Upper lobe of left lung (tissue), 6 donors: ENCODE results near the gene TRIM44. TPM values are rescaled to one million over a fixed set of nuclear protein-coding genes. Genes with fewer than 3 reads are reported as not detected.
A peak's percentile ranks its signal among the peaks of the same experiment; 100 is the strongest.

Source experiments
- ATAC-seq, 2 donors: fragments of 200-7000 bp; cut with Tn5 transposase; one replicate each; pipeline ENCODE4 v1.9.1; 2022; ENCODE audit warnings: mild to moderate bottlenecking in 2 of 2, moderate library complexity in 2 of 2; ENCODE audit not compliant: low FRiP score in 2 of 2
- DNase-seq, 2 donors: peaks; one replicate each; pipeline ENCODE4 v3.0.0-alpha.2; 2019 to 2020
- H3K27ac ChIP-seq, 4 donors: fragments of 200-600 bp; sonication (generic); one replicate each; pipeline ENCODE4 v1.5.1; 2016 to 2019
- H3K27me3 ChIP-seq, 4 donors: fragments of 200-600 bp; sonication (generic); one replicate each; pipeline ENCODE4 v1.5.1; 2017 to 2019
- H3K36me3 ChIP-seq, 4 donors: fragments of 200-600 bp; sonication (generic); one replicate each; pipeline ENCODE4 v1.5.1; 2016 to 2019
- H3K4me1 ChIP-seq, 4 donors: fragments of 200-600 bp; sonication (generic); one replicate each; pipeline ENCODE4 v1.5.1; 2018 to 2019
- H3K4me3 ChIP-seq, 4 donors: fragments of 200-600 bp; sonication (generic); one replicate each; pipeline ENCODE4 v1.5.1; 2017 to 2019; ENCODE audit warnings: mild to moderate bottlenecking in 2 of 4, moderate library complexity in 1 of 4
- H3K9me3 ChIP-seq, 4 donors: fragments of 200-600 bp; sonication (generic); one replicate each; pipeline ENCODE4 v1.5.1; 2018 to 2019
- CTCF ChIP-seq, 6 experiments: fragments of 450-650 bp in 4 of 6; fragments of 200-600 bp in 2 of 6; sonication (generic) in 2 of 6; IDR thresholded peaks; one replicate each; pipeline ENCODE4 v1.5.1; 2016 to 2019; ENCODE audit warnings: antibody characterized with exemption in 6 of 6
- EP300 ChIP-seq, 4 donors: sonication (generic); formaldehyde crosslinking; IDR thresholded peaks; one replicate each; pipeline ENCODE4 v1.5.1; 2017; ENCODE audit warnings: antibody characterized with exemption in 4 of 4, control low read depth in 2 of 4
- POLR2A ChIP-seq, 4 donors: fragments of 450-650 bp; IDR thresholded peaks; one replicate each; pipeline ENCODE4 v1.5.1; 2016 to 2017; ENCODE audit warnings: antibody characterized with exemption in 4 of 4, mild to moderate bottlenecking in 2 of 4
- POLR2AphosphoS5 ChIP-seq, 2 donors: sonication (generic); formaldehyde crosslinking; IDR thresholded peaks; one replicate each; pipeline ENCODE4 v1.5.1; 2017; ENCODE audit warnings: antibody characterized with exemption in 2 of 2
- WGBS, 2 donors: methylation state at CpG; one replicate each; pipeline ENCODE4 v1.1.5; 2017 to 2018; 5-methylcytosine and 5-hydroxymethylcytosine counted together
- total RNA-seq, 6 donors: library from RNA; depleted of rRNA in 4 of 6; stranded (reverse); fragments of >200 nt in 4 of 6; gene quantifications; one replicate each; pipeline versions ENCODE4 v1.1.0 to v1.2.1, GENCODE V29; 2016 to 2021
- donor health status: DM: no; HTN: no; CAD: no; lungs with moderate emphysema.
- donor health status: DM: no; HTN: yes; CAD: no; lungs with severe emphysema.

Gene TRIM44
- total RNA-seq, 6 donors from 2014 or later = 48.9 to 133 (median 64.0) TPM

GRCh38 chr11:35680506-35680905, 17.9 kb downstream of the TRIM44 start:
- H3K27me3 ChIP-seq = no peaks in the 10 kb centered on the region
- no peak overlapping the region for H3K4me3 ChIP-seq
- peaks cover 0 to 5% (median 1%) of the 10 kb centered on the region in 4 donors for H3K36me3 ChIP-seq
- DNase-seq (no peak), ATAC-seq (no peak)
- H3K27ac ChIP-seq = no peak overlapping the region
- TF ChIP-seq CTCF (IDR thresholded peaks at IDR 0.05) = no peak
- TF ChIP-seq EP300 (IDR thresholded peaks at IDR 0.05) = no peak
- no peak for TF ChIP-seq POLR2A (IDR thresholded peaks at IDR 0.05)
- TF ChIP-seq POLR2AphosphoS5 (IDR thresholded peaks at IDR 0.05) = no peak
- 93 to 100% methylated on average over 1 of the region's 1 CpG for WGBS, 2 donors
- peaks cover 4 to 22% (median 20%) of the 10 kb centered on the region in 4 donors for H3K4me1 ChIP-seq
- no peaks in the 10 kb centered on the region for H3K9me3 ChIP-seq

GRCh38 chr11:35681163-35681767, 18.7 kb downstream of the TRIM44 start:
- Histone ChIP-seq H3K27me3 (no peaks in the 10 kb centered on the region), H3K9me3 (no peaks in the 10 kb centered on the region), H3K4me1 (peaks cover 2 to 20% (median 16%) of the 10 kb centered on the region in 4 donors), H3K4me3 (no peak overlapping the region), H3K27ac (no peak overlapping the region), H3K36me3 (peaks cover 0 to 13% (median 8%) of the 10 kb centered on the region in 4 donors)
- DNase-seq = no peak
- no peak for TF ChIP-seq EP300 (IDR thresholded peaks at IDR 0.05)
- TF ChIP-seq POLR2A (IDR thresholded peaks at IDR 0.05) = no peak
- no peak for TF ChIP-seq POLR2AphosphoS5 (IDR thresholded peaks at IDR 0.05)
- TF ChIP-seq CTCF (IDR thresholded peaks at IDR 0.05) = no peak
- no peak for ATAC-seq
- 90 to 100% methylated on average over 1 of the region's 1 CpG for WGBS, 2 donors

- ATAC-seq (peak in 1 of 2 donors; percentile 20), DNase-seq (no peak)
- WGBS, 2 donors = 67 to 76% methylated on average over 9 of the region's 9 CpGs
- no peaks in the 10 kb centered on the region for H3K9me3 ChIP-seq
- H3K4me3 ChIP-seq = no peak overlapping the region
- no peak overlapping the region for H3K27ac ChIP-seq
- no peak for TF ChIP-seq POLR2AphosphoS5 (IDR thresholded peaks at IDR 0.05)
- H3K27me3 ChIP-seq = no peaks in the 10 kb centered on the region
- peaks cover 0 to 20% (median 16%) of the 10 kb centered on the region in 4 donors for H3K4me1 ChIP-seq
- peaks cover 0 to 25% (median 20%) of the 10 kb centered on the region in 4 donors for H3K36me3 ChIP-seq
Observed at GRCh38 chr11:35682230-35683173, 19.9 kb downstream of the TRIM44 start.

GRCh38 chr11:35683728-35684339, 21.3 kb downstream of the TRIM44 start:
- Histone ChIP-seq H3K9me3 (no peaks in the 10 kb centered on the region), H3K27me3 (no peaks in the 10 kb centered on the region), H3K27ac (no peak overlapping the region), H3K36me3 (peaks cover 0 to 28% (median 21%) of the 10 kb centered on the region in 4 donors), H3K4me1 (peaks cover 0 to 18% (median 11%) of the 10 kb centered on the region in 4 donors), H3K4me3 (no peak overlapping the region)
- ATAC-seq (peak in 1 of 2 donors; percentile 75), DNase-seq (no peak)
- 51 to 65% methylated on average over 1 of the region's 1 CpG for WGBS, 2 donors
- TF ChIP-seq POLR2A (IDR thresholded peaks at IDR 0.05) (no peak), CTCF (IDR thresholded peaks at IDR 0.05) (no peak), POLR2AphosphoS5 (IDR thresholded peaks at IDR 0.05) (no peak), EP300 (IDR thresholded peaks at IDR 0.05) (no peak)

- H3K4me1 ChIP-seq = peaks cover 4 to 13% (median 10%) of the 10 kb centered on the region in 4 donors
- no peak overlapping the region for H3K27ac ChIP-seq
- ATAC-seq (no peak), DNase-seq (no peak)
- no peaks in the 10 kb centered on the region for H3K27me3 ChIP-seq
- no peak for TF ChIP-seq EP300 (IDR thresholded peaks at IDR 0.05)
- no peak for TF ChIP-seq POLR2A (IDR thresholded peaks at IDR 0.05)
- no peak for TF ChIP-seq CTCF (IDR thresholded peaks at IDR 0.05)
- no peak for TF ChIP-seq POLR2AphosphoS5 (IDR thresholded peaks at IDR 0.05)
- H3K4me3 ChIP-seq = no peak overlapping the region
- peaks cover 0 to 28% (median 21%) of the 10 kb centered on the region in 4 donors for H3K36me3 ChIP-seq
- no peaks in the 10 kb centered on the region for H3K9me3 ChIP-seq
Observed at GRCh38 chr11:35688023-35688422, 25.4 kb downstream of the TRIM44 start.
